ENCODE measurements around the gene TWIST2.

The TWIST2 gene

DNA sequence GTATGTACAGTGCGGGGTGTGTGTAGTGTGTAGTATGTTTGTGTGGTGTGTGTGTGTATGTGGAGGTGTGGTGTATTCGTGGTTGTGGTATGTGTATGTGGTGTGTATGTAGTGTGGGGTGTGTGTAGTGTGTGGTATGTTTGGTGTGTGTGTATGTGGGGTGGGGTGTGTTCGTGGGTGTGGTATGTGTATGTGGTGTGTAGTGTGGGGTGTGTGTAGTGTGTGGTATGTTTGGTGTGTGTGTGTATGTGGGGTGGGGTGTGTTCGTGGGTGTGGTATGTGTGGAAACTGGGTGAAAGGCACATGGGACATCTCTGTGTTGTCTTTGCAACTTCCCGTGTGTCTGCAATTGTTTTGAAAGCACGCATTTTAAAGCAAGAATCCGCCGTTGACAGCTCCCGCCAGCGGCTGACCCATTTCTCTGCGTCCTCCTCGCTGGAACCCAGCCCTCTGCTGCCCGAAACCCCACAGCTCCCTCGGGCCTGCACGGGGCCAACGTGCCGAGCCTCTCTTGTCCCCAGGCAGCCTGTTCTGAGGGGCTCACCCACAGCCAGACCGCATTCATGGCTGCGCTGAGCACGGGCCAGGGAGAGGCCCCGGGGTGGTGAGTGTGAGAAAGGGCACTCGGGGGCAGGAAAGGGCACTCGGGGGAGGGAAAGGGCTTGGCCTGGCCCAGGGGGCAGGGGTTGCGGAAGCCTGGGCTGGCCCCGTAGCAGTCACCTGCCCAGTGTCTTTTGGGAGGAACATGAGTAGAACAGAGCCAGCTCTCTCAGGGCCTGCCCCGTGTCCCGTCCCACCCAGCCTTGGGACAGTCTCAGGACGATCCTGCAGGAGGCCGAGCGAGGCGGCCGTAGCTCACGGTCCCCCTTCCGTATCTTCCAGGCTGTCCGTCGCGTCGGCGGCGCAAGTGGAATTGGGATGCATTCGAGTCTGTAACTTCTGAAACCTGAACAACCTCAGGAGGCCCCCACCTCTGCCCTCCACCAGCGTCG lies 61.4 kb downstream of the TWIST2 start:
- Histone ChIP-seq H3K4me2 (ENCODE audit: low read depth, low read length, poor library complexity, severe bottlenecking) (no peak overlapping the region), H3K27me3 (ENCODE audit: insufficient read depth, low read length, poor library complexity, severe bottlenecking) (no peaks in the 10 kb centered on the region), H3K9me2 (replicated peaks; ENCODE audit: low read depth, low read length) (no peaks in the 10 kb centered on the region), H3F3A (ENCODE audit: low read depth) (no peaks in the 10 kb centered on the region), H3K4me1 (ENCODE audit: insufficient read depth, low read length, poor library complexity, severe bottlenecking) (no peaks in the 10 kb centered on the region), H3K36me3 (ENCODE audit: insufficient read depth, low read length) (no peaks in the 10 kb centered on the region), H2AFZ (ENCODE audit: low read length) (no peak overlapping the region), H3K9me3 (ENCODE audit: insufficient read depth, low read depth, low read length) (no peaks in the 10 kb centered on the region; the same call in 1 of the 2 replicates), H3K79me2 (ENCODE audit: insufficient read depth, low read length) (no peaks in the 10 kb centered on the region), H3K9ac (ENCODE audit: low read depth, low read length, poor library complexity, severe bottlenecking) (no peak overlapping the region), H4K20me1 (ENCODE audit: insufficient read depth, low read length, poor library complexity, severe bottlenecking) (no peaks in the 10 kb centered on the region), H3K4me3 (ENCODE audit: low read length, poor library complexity, severe bottlenecking) (no peak overlapping the region)
- no peak for TF ChIP-seq EZH2phosphoT487 (IDR thresholded peaks at IDR 0.05; ENCODE audit: borderline replicate concordance)
- TF ChIP-seq, protein P1, sequence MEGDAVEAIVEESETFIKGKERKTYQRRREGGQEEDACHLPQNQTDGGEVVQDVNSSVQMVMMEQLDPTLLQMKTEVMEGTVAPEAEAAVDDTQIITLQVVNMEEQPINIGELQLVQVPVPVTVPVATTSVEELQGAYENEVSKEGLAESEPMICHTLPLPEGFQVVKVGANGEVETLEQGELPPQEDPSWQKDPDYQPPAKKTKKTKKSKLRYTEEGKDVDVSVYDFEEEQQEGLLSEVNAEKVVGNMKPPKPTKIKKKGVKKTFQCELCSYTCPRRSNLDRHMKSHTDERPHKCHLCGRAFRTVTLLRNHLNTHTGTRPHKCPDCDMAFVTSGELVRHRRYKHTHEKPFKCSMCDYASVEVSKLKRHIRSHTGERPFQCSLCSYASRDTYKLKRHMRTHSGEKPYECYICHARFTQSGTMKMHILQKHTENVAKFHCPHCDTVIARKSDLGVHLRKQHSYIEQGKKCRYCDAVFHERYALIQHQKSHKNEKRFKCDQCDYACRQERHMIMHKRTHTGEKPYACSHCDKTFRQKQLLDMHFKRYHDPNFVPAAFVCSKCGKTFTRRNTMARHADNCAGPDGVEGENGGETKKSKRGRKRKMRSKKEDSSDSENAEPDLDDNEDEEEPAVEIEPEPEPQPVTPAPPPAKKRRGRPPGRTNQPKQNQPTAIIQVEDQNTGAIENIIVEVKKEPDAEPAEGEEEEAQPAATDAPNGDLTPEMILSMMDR (conservative IDR thresholded peaks at IDR 0.05; ENCODE audit: low read length): no peak

- no peaks in the 10 kb centered on the region for H4K20me1 ChIP-seq (ENCODE audit: insufficient read depth, low read length, poor library complexity, severe bottlenecking)
- H3K9me2 ChIP-seq (replicated peaks; ENCODE audit: low read depth, low read length): no peaks in the 10 kb centered on the region
- no peaks in the 10 kb centered on the region for H3K4me1 ChIP-seq (ENCODE audit: insufficient read depth, low read length, poor library complexity, severe bottlenecking)
- no peaks in the 10 kb centered on the region for H3F3A ChIP-seq (ENCODE audit: low read depth)
- TF ChIP-seq, protein P1 (conservative IDR thresholded peaks at IDR 0.05; ENCODE audit: low read length): no peak
- no peak for TF ChIP-seq EZH2phosphoT487 (IDR thresholded peaks at IDR 0.05; ENCODE audit: borderline replicate concordance)
- H3K36me3 ChIP-seq (ENCODE audit: insufficient read depth, low read length): no peaks in the 10 kb centered on the region
- no peak overlapping the region for H3K9ac ChIP-seq (ENCODE audit: low read depth, low read length, poor library complexity, severe bottlenecking)
- peaks cover 4% of the 10 kb centered on the region; the same call in 1 of the 2 replicates for H3K9me3 ChIP-seq (ENCODE audit: insufficient read depth, low read depth, low read length)
- no peak overlapping the region for H2AFZ ChIP-seq (ENCODE audit: low read length)
- H3K79me2 ChIP-seq (ENCODE audit: insufficient read depth, low read length): no peaks in the 10 kb centered on the region
- no peaks in the 10 kb centered on the region for H3K27me3 ChIP-seq (ENCODE audit: insufficient read depth, low read length, poor library complexity, severe bottlenecking)
- H3K4me2 ChIP-seq (ENCODE audit: low read depth, low read length, poor library complexity, severe bottlenecking): no peak overlapping the region
- no peak overlapping the region for H3K4me3 ChIP-seq (ENCODE audit: low read length, poor library complexity, severe bottlenecking)
Observed at GRCh38 chr2:238910751-238911351, 63.0 kb downstream of the TWIST2 start.

DNA sequence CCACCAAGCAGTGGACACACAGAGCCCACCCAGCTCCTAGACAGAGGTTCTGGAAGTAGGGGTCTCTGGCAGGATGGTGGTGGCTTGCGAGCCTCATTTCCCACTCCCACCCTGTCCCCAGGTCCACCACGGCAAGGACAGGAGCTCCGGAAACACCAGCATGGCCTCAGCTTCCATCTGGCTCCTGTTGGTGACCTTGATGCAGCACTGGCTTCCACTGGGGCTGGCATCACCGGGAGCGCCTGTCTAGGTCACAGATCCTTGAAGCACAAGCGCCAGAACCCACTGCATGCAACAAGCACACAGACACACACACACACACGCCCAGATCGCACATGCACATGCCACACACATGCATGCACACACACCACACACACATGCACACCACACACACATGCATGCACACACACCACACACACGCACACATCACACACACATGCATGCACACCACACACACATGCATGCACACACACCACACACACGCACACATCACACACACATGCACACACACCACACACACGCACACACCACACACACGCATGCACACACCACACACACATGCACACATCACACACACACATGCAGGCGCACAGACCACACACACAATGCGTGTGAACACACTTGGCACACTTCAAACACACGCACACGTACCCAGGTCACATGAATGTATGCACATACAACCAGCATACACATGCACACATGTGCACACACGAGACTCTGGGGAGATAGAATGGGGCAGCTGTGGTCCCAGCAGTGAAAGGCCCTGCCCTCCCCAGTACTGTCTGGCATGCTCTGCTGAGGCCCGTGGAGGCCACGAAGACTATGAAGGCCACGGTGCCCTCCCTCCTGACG lies 63.7 kb downstream of the TWIST2 start:
- Histone ChIP-seq H3K4me1 (ENCODE audit: insufficient read depth, low read length, poor library complexity, severe bottlenecking) (no peaks in the 10 kb centered on the region), H3K4me3 (ENCODE audit: low read length, poor library complexity, severe bottlenecking) (no peak overlapping the region), H3K27me3 (ENCODE audit: insufficient read depth, low read length, poor library complexity, severe bottlenecking) (no peaks in the 10 kb centered on the region), H4K20me1 (ENCODE audit: insufficient read depth, low read length, poor library complexity, severe bottlenecking) (no peaks in the 10 kb centered on the region), H3F3A (ENCODE audit: low read depth) (no peaks in the 10 kb centered on the region), H3K9me3 (ENCODE audit: insufficient read depth, low read depth, low read length) (peaks cover 4% of the 10 kb centered on the region; the same call in 1 of the 2 replicates), H3K4me2 (ENCODE audit: low read depth, low read length, poor library complexity, severe bottlenecking) (no peak overlapping the region), H3K36me3 (ENCODE audit: insufficient read depth, low read length) (no peaks in the 10 kb centered on the region), H2AFZ (ENCODE audit: low read length) (no peak overlapping the region), H3K9ac (ENCODE audit: low read depth, low read length, poor library complexity, severe bottlenecking) (no peak overlapping the region), H3K9me2 (replicated peaks; ENCODE audit: low read depth, low read length) (no peaks in the 10 kb centered on the region), H3K79me2 (ENCODE audit: insufficient read depth, low read length) (no peaks in the 10 kb centered on the region)
- TF ChIP-seq, protein P1 (conservative IDR thresholded peaks at IDR 0.05; ENCODE audit: low read length): no peak
- TF ChIP-seq EZH2phosphoT487 (IDR thresholded peaks at IDR 0.05; ENCODE audit: borderline replicate concordance): no peak

Data from Loucy (cell line).